Measurements from ENCODE around the gene ATP5PD.

Gene ATP5PD

GRCh38 chr17:75068750-75069149 lies 22.0 kb upstream of the ATP5PD start:
- no peak for DNase-seq (ENCODE audit: low read depth in 1 of 2, low spot score in 1 of 2)
- H3K4me3 ChIP-seq (replicated peaks; ENCODE audit: insufficient read depth, low read length) = no peak overlapping the region
- TF ChIP-seq CTCF (IDR thresholded peaks at IDR 0.05; ENCODE audit: insufficient read depth, low read length) (no peak), REST (IDR thresholded peaks at IDR 0.05; ENCODE audit: insufficient replicate concordance, low read depth) (no peak), POLR2AphosphoS5 (IDR thresholded peaks at IDR 0.05; ENCODE audit: low read depth) (no peak), SPI1 (IDR thresholded peaks at IDR 0.05; ENCODE audit: borderline replicate concordance, low read depth) (no peak), GABPA (IDR thresholded peaks at IDR 0.05; ENCODE audit: low read depth) (no peak)
- no peak overlapping the region for H3K27ac ChIP-seq (replicated peaks)
- no peaks in the 10 kb centered on the region for H3K27me3 ChIP-seq (ENCODE audit: insufficient read depth, poor library complexity, severe bottlenecking)

GRCh38 chr17:75067856-75068255 lies 21.1 kb upstream of the ATP5PD start:
- no peaks in the 10 kb centered on the region for H3K27me3 ChIP-seq (ENCODE audit: insufficient read depth, poor library complexity, severe bottlenecking)
- no peak overlapping the region for H3K27ac ChIP-seq (replicated peaks)
- H3K4me3 ChIP-seq (replicated peaks; ENCODE audit: insufficient read depth, low read length) = no peak overlapping the region
- TF ChIP-seq SPI1 (IDR thresholded peaks at IDR 0.05; ENCODE audit: borderline replicate concordance, low read depth) (no peak), POLR2AphosphoS5 (IDR thresholded peaks at IDR 0.05; ENCODE audit: low read depth) (no peak), CTCF (IDR thresholded peaks at IDR 0.05; ENCODE audit: insufficient read depth, low read length) (no peak), REST (IDR thresholded peaks at IDR 0.05; ENCODE audit: insufficient replicate concordance, low read depth) (no peak), GABPA (IDR thresholded peaks at IDR 0.05; ENCODE audit: low read depth) (no peak)
- DNase-seq (ENCODE audit: low read depth in 1 of 2, low spot score in 1 of 2) = peak in 1 of 2 experiments; percentile 57

- H3K27ac ChIP-seq (replicated peaks) = no peak overlapping the region
Observed at GRCh38 chr17:75065562-75066151, 18.9 kb upstream of the ATP5PD start.

More at GRCh38 chr17:75065562-75066151, 18.9 kb upstream of the ATP5PD start:
- Histone ChIP-seq H3K27me3 (ENCODE audit: insufficient read depth, poor library complexity, severe bottlenecking) (no peaks in the 10 kb centered on the region), H3K4me3 (replicated peaks; ENCODE audit: insufficient read depth, low read length) (no peak overlapping the region)
- DNase-seq (ENCODE audit: low read depth in 1 of 2, low spot score in 1 of 2) = no peak
- TF ChIP-seq REST (IDR thresholded peaks at IDR 0.05; ENCODE audit: insufficient replicate concordance, low read depth) (no peak), GABPA (IDR thresholded peaks at IDR 0.05; ENCODE audit: low read depth) (no peak), CTCF (IDR thresholded peaks at IDR 0.05; ENCODE audit: insufficient read depth, low read length) (no peak)

Data from HL-60 (cell line).